T-cell (primary cell): ENCODE data around the gene CPA4. TPM values are rescaled to one million over a fixed set of nuclear protein-coding genes. Genes with fewer than 3 reads are reported as not detected.
"Not testable (repeated sequence)": the region's sequence is repeated elsewhere in the genome, so short reads cannot be mapped to it uniquely, and the experiment has no call there.

ENCODE experiments used
- ATAC-seq, 4 experiments: fragments of 200-7000 bp in 3 of 4; fragments of 150-1000 bp in 1 of 4; cut with Tn5 transposase; replicated peaks in 1 of 4; 1 replicate in 3 of 4; 2 replicates in 1 of 4; pipeline ENCODE4 v1.10.0; 2021; ENCODE audit warnings: moderate library complexity in 3 of 4, mild to moderate bottlenecking in 2 of 4, moderate number of reproducible peaks in 1 of 4
- CTCF ChIA-PET, 2 donors: fragments of 300-600 bp; sonication (Branson Sonifier 250); formaldehyde crosslinking; loops; one replicate each; lab custom pipeline; 2022; ENCODE audit warnings: antibody characterized with exemption in 2 of 2; lab: Charles Lee
- POLR2A ChIA-PET, 2 donors: fragments of 300-600 bp; sonication (Branson Sonifier 250); formaldehyde crosslinking; loops; one replicate each; lab custom pipeline; 2022; ENCODE audit warnings: antibody characterized with exemption in 2 of 2; lab: Charles Lee
- DNase-seq, 35 experiments: peaks; one replicate each; pipeline versions ENCODE4 v3.0.0 to v3.0.0-alpha.2; 2013 to 2023
- H3K27ac ChIP-seq: one replicate; pipeline ENCODE4 v1.5.1; 2013; ENCODE audit warnings: low read length
- H3K27me3 ChIP-seq, 2 experiments: replicated peaks in 1 of 2; 1 replicate in 1 of 2; 2 replicates in 1 of 2; pipeline versions ENCODE4 v1.6.1 to v1.7.0; 2013; ENCODE audit warnings: low read length in 1 of 2, mixed read lengths in 1 of 2; ENCODE audit not compliant: control insufficient read depth in 2 of 2, insufficient read depth in 2 of 2; ENCODE audit errors: extremely low read depth in 1 of 2
- H3K36me3 ChIP-seq, 2 donors: 1 replicate in 1 of 2; 2 replicates in 1 of 2; pipeline versions ENCODE4 v1.6.1 to v1.7.0; 2013; ENCODE audit warnings: low read length in 1 of 2; ENCODE audit not compliant: control insufficient read depth in 2 of 2, insufficient read depth in 1 of 2; ENCODE audit errors: extremely low read depth in 1 of 2
- H3K4me1 ChIP-seq, 2 experiments: 1 replicate in 1 of 2; 2 replicates in 1 of 2; pipeline versions ENCODE4 v1.6.1 to v1.7.0; 2013; ENCODE audit warnings: low read length in 2 of 2, mixed read lengths in 1 of 2; ENCODE audit not compliant: insufficient read depth in 2 of 2, control insufficient read depth in 1 of 2; ENCODE audit errors: extremely low read depth in 1 of 2
- H3K4me3 ChIP-seq, 2 donors: 1 replicate in 1 of 2; 2 replicates in 1 of 2; pipeline versions ENCODE4 v1.5.1 to v1.7.0; 2013; ENCODE audit warnings: mild to moderate bottlenecking in 2 of 2, low read length in 1 of 2, moderate library complexity in 1 of 2; ENCODE audit not compliant: control insufficient read depth in 1 of 2; ENCODE audit errors: extremely low read depth in 1 of 2
- H3K9me3 ChIP-seq: 2 replicates; pipeline ENCODE4 v1.7.0; 2013
- H3K27ac Mint-ChIP-seq, 2 donors: one replicate each; pipeline ENCODE4 v1.8.0; 2020 to 2021; ENCODE audit warnings: mild to moderate bottlenecking in 2 of 2, mixed read lengths in 2 of 2
- H3K27me3 Mint-ChIP-seq, 2 donors: one replicate each; pipeline ENCODE4 v1.8.0; 2021 to 2022; ENCODE audit warnings: mixed read lengths in 2 of 2
- H3K36me3 Mint-ChIP-seq: one replicate; pipeline ENCODE4 v1.8.0; 2021; ENCODE audit warnings: mixed read lengths
- H3K4me1 Mint-ChIP-seq, 3 donors: one replicate each; pipeline ENCODE4 v1.8.0; 2020 to 2022; ENCODE audit warnings: mixed read lengths in 3 of 3, mild to moderate bottlenecking in 1 of 3
- H3K4me3 Mint-ChIP-seq, 3 donors: one replicate each; pipeline ENCODE4 v1.8.0; 2020 to 2022; ENCODE audit warnings: mild to moderate bottlenecking in 3 of 3, mixed read lengths in 3 of 3, moderate library complexity in 3 of 3
- H3K9me3 Mint-ChIP-seq, 3 donors: one replicate each; pipeline ENCODE4 v1.8.0; 2020 to 2022; ENCODE audit warnings: mixed read lengths in 3 of 3
- WGBS: methylation state at CpG from one replicate; pipeline ENCODE4 v1.1.5; 2013; ENCODE audit warnings: missing lambda C conversion rate; ENCODE audit not compliant: insufficient coverage; 5-methylcytosine and 5-hydroxymethylcytosine counted together
- total RNA-seq, 35 experiments: library from RNA in 6 of 35; stranded (reverse) in 6 of 35; fragments of 120-200 nt in 1 of 35; gene quantifications; one replicate each; pipeline versions ENCODE4 v1.2.1 to v1.2.4 and lab custom pipeline; 2013 to 2026

CPA4 gene
- total RNA-seq, 5 donors from 2014 or later (not counting 1 experiment from before 2014, with no cell fraction given), result 0.23 TPM; not detected in 4

GRCh38 chr7:130314305-130314704 lies 21.3 kb downstream of the CPA4 start:
- H3K27me3 ChIP-seq, result peaks cover 0 to 6% of the 10 kb centered on the region in 2 experiments
- CTCF ChIA-PET, result no interaction called here
- POLR2A ChIA-PET, result interaction anchor here in 1 of 2 donors (0.6 kb wide), 1 partner anchor 30 kb away, joined by 4 read pairs; the partner anchor contains the start of gene CPA5
- no peak overlapping the region for H3K27ac ChIP-seq
- ATAC-seq, result no peak
- H3K36me3 ChIP-seq, result no peaks in the 10 kb centered on the region
- H3K4me1 ChIP-seq, result no peaks in the 10 kb centered on the region
- Mint-ChIP-seq H3K27ac (no peak overlapping the region), H3K36me3 (no peaks in the 10 kb centered on the region), H3K4me1 (no peaks in the 10 kb centered on the region), H3K4me3 (no peak overlapping the region), H3K27me3 (no peaks in the 10 kb centered on the region), H3K9me3 (no peaks in the 10 kb centered on the region)
- WGBS, result 95% methylated on average over 6 of the region's 6 CpGs
- no peak overlapping the region for H3K4me3 ChIP-seq
- H3K9me3 ChIP-seq, result no peaks in the 10 kb centered on the region
- no peak for DNase-seq

GRCh38 chr7:130319541-130319940 lies 26.6 kb downstream of the CPA4 start:
- ChIA-PET POLR2A (no interaction called here), CTCF (no interaction called here)
- H3K36me3 Mint-ChIP-seq, result no peaks in the 10 kb centered on the region
- H3K27me3 Mint-ChIP-seq, result no peaks in the 10 kb centered on the region
- no peak overlapping the region for H3K4me3 Mint-ChIP-seq
- H3K27ac Mint-ChIP-seq, result no peak overlapping the region
- no peak for DNase-seq
- no peaks in the 10 kb centered on the region for H3K9me3 Mint-ChIP-seq
- Histone ChIP-seq H3K9me3 (no peaks in the 10 kb centered on the region), H3K27ac (no peak overlapping the region), H3K36me3 (no peaks in the 10 kb centered on the region), H3K27me3 (no peaks in the 10 kb centered on the region), H3K4me3 (no peak overlapping the region), H3K4me1 (no peaks in the 10 kb centered on the region)
- ATAC-seq, result no peak
- H3K4me1 Mint-ChIP-seq, result no peaks in the 10 kb centered on the region
- WGBS, result 100% methylated on average over 1 of the region's 1 CpG

- H3K4me3 Mint-ChIP-seq, H3K4me3 ChIP-seq, H3K4me1 ChIP-seq, H3K36me3 Mint-ChIP-seq, CTCF ChIA-PET, H3K36me3 ChIP-seq, H3K9me3 ChIP-seq, H3K27ac ChIP-seq, H3K27me3 Mint-ChIP-seq, H3K4me1 Mint-ChIP-seq, ATAC-seq, H3K9me3 Mint-ChIP-seq, DNase-seq, H3K27ac Mint-ChIP-seq, H3K27me3 ChIP-seq: not testable (repeated sequence)
- WGBS, result no CpG with 5 or more reads among the region's 3 CpGs
- POLR2A ChIA-PET, result interaction anchor here in 1 of 2 donors (0.6 kb wide), 2 partner anchors 19 to 1296 kb away, joined by 3 to 11 read pairs; no protein-coding TSS in a partner anchor
These were observed 28.7 kb downstream of the CPA4 start for GRCh38 chr7:130321542-130322229.

GRCh38 chr7:130322615-130323014 lies 29.7 kb downstream of the CPA4 start:
- Mint-ChIP-seq H3K36me3 (no peaks in the 10 kb centered on the region), H3K4me1 (no peaks in the 10 kb centered on the region), H3K4me3 (no peak overlapping the region), H3K9me3 (no peaks in the 10 kb centered on the region), H3K27ac (no peak overlapping the region), H3K27me3 (no peaks in the 10 kb centered on the region)
- H3K36me3 ChIP-seq, result no peaks in the 10 kb centered on the region
- no peak overlapping the region for H3K4me3 ChIP-seq
- H3K27me3 ChIP-seq, result no peaks in the 10 kb centered on the region
- no peaks in the 10 kb centered on the region for H3K4me1 ChIP-seq
- POLR2A ChIA-PET, result no interaction called here
- CTCF ChIA-PET, result no interaction called here
- no peak overlapping the region for H3K27ac ChIP-seq
- H3K9me3 ChIP-seq, result no peaks in the 10 kb centered on the region
- WGBS, result 92% methylated on average over 6 of the region's 7 CpGs
- ATAC-seq (no peak), DNase-seq (no peak)

- no peak overlapping the region for H3K4me3 Mint-ChIP-seq
- DNase-seq (no peak), ATAC-seq (no peak)
- H3K4me1 Mint-ChIP-seq, result no peaks in the 10 kb centered on the region
- Histone ChIP-seq H3K4me3 (no peak overlapping the region), H3K9me3 (no peaks in the 10 kb centered on the region), H3K27ac (no peak overlapping the region), H3K36me3 (no peaks in the 10 kb centered on the region), H3K27me3 (no peaks in the 10 kb centered on the region), H3K4me1 (no peaks in the 10 kb centered on the region)
- H3K27ac Mint-ChIP-seq, result no peak overlapping the region
- H3K27me3 Mint-ChIP-seq, result no peaks in the 10 kb centered on the region
- ChIA-PET POLR2A (no interaction called here), CTCF (no interaction called here)
- no peaks in the 10 kb centered on the region for H3K36me3 Mint-ChIP-seq
- 93% methylated on average over 3 of the region's 10 CpGs for WGBS
- H3K9me3 Mint-ChIP-seq, result no peaks in the 10 kb centered on the region
These were observed 31.5 kb downstream of the CPA4 start for GRCh38 chr7:130324306-130324943.

GRCh38 chr7:130329681-130330080 lies 36.7 kb downstream of the CPA4 start:
- no peak overlapping the region for H3K4me3 Mint-ChIP-seq
- ATAC-seq (no peak), DNase-seq (no peak)
- Histone ChIP-seq H3K27me3 (no peaks in the 10 kb centered on the region), H3K9me3 (no peaks in the 10 kb centered on the region), H3K4me1 (no peaks in the 10 kb centered on the region), H3K4me3 (no peak overlapping the region), H3K36me3 (no peaks in the 10 kb centered on the region), H3K27ac (no peak overlapping the region)
- H3K27me3 Mint-ChIP-seq, result no peaks in the 10 kb centered on the region
- H3K36me3 Mint-ChIP-seq, result no peaks in the 10 kb centered on the region
- H3K27ac Mint-ChIP-seq, result no peak overlapping the region
- no peaks in the 10 kb centered on the region for H3K4me1 Mint-ChIP-seq
- ChIA-PET CTCF (interaction anchor here in 1 of 2 donors (0.6 kb wide), 1 partner anchor 254 kb away, joined by 3 read pairs; no protein-coding TSS in a partner anchor), POLR2A (no interaction called here)
- whole genome bisulfite sequencing, result no CpG with 5 or more reads among the region's 3 CpGs
- no peaks in the 10 kb centered on the region for H3K9me3 Mint-ChIP-seq
